Measurements from ENCODE around the gene SLCO4A1.

SLCO4A1 gene

GRCh38 chr20:62601172-62601571, 41.1 kb upstream of the SLCO4A1 start:
- H3K27me3 ChIP-seq (ENCODE audit: control insufficient read depth, insufficient read depth, low read length): no peaks in the 10 kb centered on the region
- no peaks in the 10 kb centered on the region for H3K9me3 ChIP-seq (ENCODE audit: control insufficient read depth, low read depth, low read length)
- H3K4me3 ChIP-seq (ENCODE audit: low read length): no peak overlapping the region
- H3K27ac ChIP-seq (ENCODE audit: low read length): no peak overlapping the region
- H3K36me3 ChIP-seq (ENCODE audit: control insufficient read depth, low read depth, low read length): no peaks in the 10 kb centered on the region
- no peak overlapping the region for H3K9ac ChIP-seq (ENCODE audit: low read length)
- H3K4me1 ChIP-seq (ENCODE audit: control insufficient read depth, low read depth, low read length): peaks cover 9% of the 10 kb centered on the region

GRCh38 chr20:62601714-62602113, 40.6 kb upstream of the SLCO4A1 start:
- Histone ChIP-seq H3K27me3 (ENCODE audit: control insufficient read depth, insufficient read depth, low read length) (no peaks in the 10 kb centered on the region), H3K4me1 (ENCODE audit: control insufficient read depth, low read depth, low read length) (peaks cover 11% of the 10 kb centered on the region), H3K9ac (ENCODE audit: low read length) (no peak overlapping the region), H3K36me3 (ENCODE audit: control insufficient read depth, low read depth, low read length) (no peaks in the 10 kb centered on the region), H3K9me3 (ENCODE audit: control insufficient read depth, low read depth, low read length) (no peaks in the 10 kb centered on the region), H3K4me3 (ENCODE audit: low read length) (no peak overlapping the region), H3K27ac (ENCODE audit: low read length) (no peak overlapping the region)

- Histone ChIP-seq H3K27ac (ENCODE audit: low read length) (no peak overlapping the region), H3K9me3 (ENCODE audit: control insufficient read depth, low read depth, low read length) (no peaks in the 10 kb centered on the region), H3K4me3 (ENCODE audit: low read length) (no peak overlapping the region), H3K9ac (ENCODE audit: low read length) (no peak overlapping the region), H3K4me1 (ENCODE audit: control insufficient read depth, low read depth, low read length) (peaks cover 14% of the 10 kb centered on the region), H3K27me3 (ENCODE audit: control insufficient read depth, insufficient read depth, low read length) (no peaks in the 10 kb centered on the region), H3K36me3 (ENCODE audit: control insufficient read depth, low read depth, low read length) (no peaks in the 10 kb centered on the region)
Observed at GRCh38 chr20:62602550-62602949, 39.8 kb upstream of the SLCO4A1 start.

GRCh38 chr20:62603021-62603906, 39.0 kb upstream of the SLCO4A1 start:
- no peaks in the 10 kb centered on the region for H3K36me3 ChIP-seq (ENCODE audit: control insufficient read depth, low read depth, low read length)
- no peak overlapping the region for H3K4me3 ChIP-seq (ENCODE audit: low read length)
- H3K9me3 ChIP-seq (ENCODE audit: control insufficient read depth, low read depth, low read length): no peaks in the 10 kb centered on the region
- no peak overlapping the region for H3K9ac ChIP-seq (ENCODE audit: low read length)
- H3K4me1 ChIP-seq (ENCODE audit: control insufficient read depth, low read depth, low read length): peaks cover 14% of the 10 kb centered on the region
- H3K27me3 ChIP-seq (ENCODE audit: control insufficient read depth, insufficient read depth, low read length): no peaks in the 10 kb centered on the region
- no peak overlapping the region for H3K27ac ChIP-seq (ENCODE audit: low read length)

- Histone ChIP-seq H3K4me3 (ENCODE audit: low read length) (no peak overlapping the region), H3K36me3 (ENCODE audit: control insufficient read depth, low read depth, low read length) (no peaks in the 10 kb centered on the region), H3K4me1 (ENCODE audit: control insufficient read depth, low read depth, low read length) (peaks cover 14% of the 10 kb centered on the region), H3K9me3 (ENCODE audit: control insufficient read depth, low read depth, low read length) (no peaks in the 10 kb centered on the region), H3K27me3 (ENCODE audit: control insufficient read depth, insufficient read depth, low read length) (no peaks in the 10 kb centered on the region), H3K9ac (ENCODE audit: low read length) (no peak overlapping the region), H3K27ac (ENCODE audit: low read length) (no peak overlapping the region)
Observed at GRCh38 chr20:62603907-62604785, 38.2 kb upstream of the SLCO4A1 start.

GRCh38 chr20:62604796-62605195, 37.5 kb upstream of the SLCO4A1 start:
- H3K27ac ChIP-seq (ENCODE audit: low read length): no peak overlapping the region
- no peak overlapping the region for H3K9ac ChIP-seq (ENCODE audit: low read length)
- H3K4me1 ChIP-seq (ENCODE audit: control insufficient read depth, low read depth, low read length): peaks cover 14% of the 10 kb centered on the region
- H3K9me3 ChIP-seq (ENCODE audit: control insufficient read depth, low read depth, low read length): no peaks in the 10 kb centered on the region
- H3K27me3 ChIP-seq (ENCODE audit: control insufficient read depth, insufficient read depth, low read length): no peaks in the 10 kb centered on the region
- no peak overlapping the region for H3K4me3 ChIP-seq (ENCODE audit: low read length)
- no peaks in the 10 kb centered on the region for H3K36me3 ChIP-seq (ENCODE audit: control insufficient read depth, low read depth, low read length)

- H3K9ac ChIP-seq (ENCODE audit: low read length): no peak overlapping the region
- no peaks in the 10 kb centered on the region for H3K27me3 ChIP-seq (ENCODE audit: control insufficient read depth, insufficient read depth, low read length)
- H3K27ac ChIP-seq (ENCODE audit: low read length): no peak overlapping the region
- no peaks in the 10 kb centered on the region for H3K9me3 ChIP-seq (ENCODE audit: control insufficient read depth, low read depth, low read length)
- peaks cover 13% of the 10 kb centered on the region for H3K4me1 ChIP-seq (ENCODE audit: control insufficient read depth, low read depth, low read length)
- no peak overlapping the region for H3K4me3 ChIP-seq (ENCODE audit: low read length)
- H3K36me3 ChIP-seq (ENCODE audit: control insufficient read depth, low read depth, low read length): no peaks in the 10 kb centered on the region
Observed at GRCh38 chr20:62605236-62605943, 36.9 kb upstream of the SLCO4A1 start.

- no peaks in the 10 kb centered on the region for H3K27me3 ChIP-seq (ENCODE audit: control insufficient read depth, insufficient read depth, low read length)
Observed at GRCh38 chr20:62606016-62606415, 36.3 kb upstream of the SLCO4A1 start.

GRCh38 chr20:62606551-62607201, 35.6 kb upstream of the SLCO4A1 start:
- no peaks in the 10 kb centered on the region for H3K27me3 ChIP-seq (ENCODE audit: control insufficient read depth, insufficient read depth, low read length)
- H3K4me3 ChIP-seq (ENCODE audit: low read length): no peak overlapping the region
- peaks cover 10% of the 10 kb centered on the region for H3K4me1 ChIP-seq (ENCODE audit: control insufficient read depth, low read depth, low read length)
- no peak overlapping the region for H3K9ac ChIP-seq (ENCODE audit: low read length)
- H3K9me3 ChIP-seq (ENCODE audit: control insufficient read depth, low read depth, low read length): no peaks in the 10 kb centered on the region
- no peak overlapping the region for H3K27ac ChIP-seq (ENCODE audit: low read length)
- no peaks in the 10 kb centered on the region for H3K36me3 ChIP-seq (ENCODE audit: control insufficient read depth, low read depth, low read length)

More at GRCh38 chr20:62606016-62606415, 36.3 kb upstream of the SLCO4A1 start:
- no peak overlapping the region for H3K9ac ChIP-seq (ENCODE audit: low read length)
- peaks cover 10% of the 10 kb centered on the region for H3K4me1 ChIP-seq (ENCODE audit: control insufficient read depth, low read depth, low read length)
- H3K9me3 ChIP-seq (ENCODE audit: control insufficient read depth, low read depth, low read length): no peaks in the 10 kb centered on the region
- H3K4me3 ChIP-seq (ENCODE audit: low read length): no peak overlapping the region
- no peaks in the 10 kb centered on the region for H3K36me3 ChIP-seq (ENCODE audit: control insufficient read depth, low read depth, low read length)
- H3K27ac ChIP-seq (ENCODE audit: low read length): no peak overlapping the region

- Histone ChIP-seq H3K9ac (ENCODE audit: low read length) (no peak overlapping the region), H3K4me3 (ENCODE audit: low read length) (no peak overlapping the region), H3K36me3 (ENCODE audit: control insufficient read depth, low read depth, low read length) (no peaks in the 10 kb centered on the region), H3K27me3 (ENCODE audit: control insufficient read depth, insufficient read depth, low read length) (no peaks in the 10 kb centered on the region), H3K4me1 (ENCODE audit: control insufficient read depth, low read depth, low read length) (peaks cover 10% of the 10 kb centered on the region), H3K27ac (ENCODE audit: low read length) (no peak overlapping the region), H3K9me3 (ENCODE audit: control insufficient read depth, low read depth, low read length) (no peaks in the 10 kb centered on the region)
Observed at GRCh38 chr20:62607366-62608217, 34.7 kb upstream of the SLCO4A1 start.

Data from iPS-18a (cell line).